HAP-1 (cell line): ENCODE measurements around the gene NDUFAF7.
"Not testable (repeated sequence)": the region's sequence is repeated elsewhere in the genome, so short reads cannot be mapped to it uniquely, and the experiment has no call there.

Source experiments
- DNase-seq, 2 experiments: peaks; one replicate each; pipeline ENCODE4 v3.0.0-alpha.2; 2016 to 2020; ENCODE audit warnings: low spot score in 2 of 2
- H3K27me3 ChIP-seq: fragments of 250-450 bp; sonication (Bioruptor Pico); 2 replicates; pipeline ENCODE4 v1.5.1; 2020; ENCODE audit warnings: low read depth, mild to moderate bottlenecking, moderate library complexity
- H3K36me3 ChIP-seq: fragments of 250-450 bp; sonication (Bioruptor Pico); replicated peaks from 2 replicates; pipeline ENCODE4 v1.5.1; 2020; ENCODE audit warnings: mild to moderate bottlenecking
- H3K4me1 ChIP-seq: fragments of 250-450 bp; sonication (Bioruptor Pico); 2 replicates; pipeline ENCODE4 v1.5.1; 2020; ENCODE audit warnings: mild to moderate bottlenecking
- H3K4me3 ChIP-seq: fragments of 250-450 bp; sonication (Bioruptor Pico); 2 replicates; pipeline ENCODE4 v1.5.1; 2020; ENCODE audit warnings: mild to moderate bottlenecking, moderate library complexity
- H3K9me3 ChIP-seq: fragments of 250-450 bp; sonication (Bioruptor Pico); 2 replicates; pipeline ENCODE4 v1.5.1; 2020; ENCODE audit warnings: mild to moderate bottlenecking, moderate library complexity
- in situ Hi-C: fragments of 300-500 bp; cut with MboI; formaldehyde crosslinking; loops from 3 replicates; pipeline ENCODE4 v1.14.3; 2020; ENCODE audit warnings: low sequenced_read_pairs, inconsistent platforms, mixed read lengths

NDUFAF7 gene

DNA sequence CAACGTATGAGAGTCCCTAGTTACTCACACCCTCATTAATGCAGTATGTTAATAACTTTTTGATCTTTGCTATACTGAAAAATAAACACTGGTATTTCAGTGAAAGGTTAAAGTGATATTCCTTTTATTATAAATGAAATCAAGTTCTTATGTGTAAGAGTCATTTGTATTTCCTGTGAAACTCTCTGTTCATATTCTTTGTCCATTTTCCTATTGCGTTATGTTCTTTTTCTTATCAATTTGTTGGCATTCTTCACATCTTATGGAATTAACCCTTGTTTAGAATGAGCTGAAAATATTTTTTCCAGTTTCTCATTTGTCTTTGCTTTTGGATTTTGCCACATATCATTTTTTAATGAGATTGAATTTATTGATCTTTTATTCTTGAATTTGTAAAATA lies 44.8 kb downstream of the NDUFAF7 start:
- Histone ChIP-seq H3K27me3 (no peaks in the 10 kb centered on the region), H3K9me3 (no peaks in the 10 kb centered on the region), H3K36me3 (peaks cover 30% of the 10 kb centered on the region), H3K4me1 (peaks cover 8% of the 10 kb centered on the region), H3K4me3 (no peak overlapping the region)
- DNase-seq = no peak
- in situ Hi-C loops = no loop called here

DNA sequence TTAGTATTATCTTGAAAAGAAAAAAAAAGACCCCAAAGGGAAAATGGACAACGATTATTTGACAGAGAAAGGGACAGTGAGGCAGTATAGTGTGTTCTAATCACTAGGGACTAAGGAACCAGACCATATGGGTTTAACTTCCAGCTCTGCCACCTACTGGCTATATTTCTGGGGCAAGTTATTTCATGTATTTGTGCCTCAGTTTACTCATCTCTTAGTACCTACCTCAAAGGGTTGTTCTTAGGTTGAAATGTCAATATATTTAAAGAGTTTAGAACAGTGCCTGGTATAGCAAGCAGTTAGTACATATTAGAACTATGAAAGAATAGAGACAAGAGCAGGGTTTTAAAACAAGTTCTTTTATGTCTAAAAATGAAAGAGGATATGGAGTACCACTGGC lies 50.5 kb downstream of the NDUFAF7 start:
- H3K4me1 ChIP-seq = no peaks in the 10 kb centered on the region
- DNase-seq = no peak
- H3K36me3 ChIP-seq = peaks cover 38% of the 10 kb centered on the region
- no peak overlapping the region for H3K4me3 ChIP-seq
- in situ Hi-C loops = no loop called here
- no peaks in the 10 kb centered on the region for H3K9me3 ChIP-seq
- H3K27me3 ChIP-seq = no peaks in the 10 kb centered on the region

DNA sequence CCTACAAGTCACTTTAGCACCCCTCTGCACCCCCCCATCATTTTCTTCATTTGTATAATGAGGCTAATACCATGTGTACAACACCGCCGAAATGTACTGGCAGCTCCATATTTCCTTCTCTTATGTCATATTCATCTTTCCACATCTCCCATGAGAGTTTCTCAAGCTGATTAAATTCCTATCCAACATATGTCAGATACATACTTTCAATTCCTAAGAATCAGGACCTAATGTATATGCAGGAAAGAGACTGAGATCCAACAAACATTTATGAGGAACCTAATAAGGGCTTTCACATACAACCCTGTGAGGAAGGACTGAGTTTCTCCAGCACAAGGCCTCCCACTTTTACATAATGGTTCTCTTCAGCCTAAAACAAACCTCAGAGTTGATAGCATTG lies 51.3 kb downstream of the NDUFAF7 start:
- Histone ChIP-seq H3K36me3 (peaks cover 40% of the 10 kb centered on the region), H3K9me3 (no peaks in the 10 kb centered on the region), H3K4me3 (no peak overlapping the region), H3K27me3 (no peaks in the 10 kb centered on the region), H3K4me1 (no peaks in the 10 kb centered on the region)
- DNase-seq = no peak
- in situ Hi-C loops = no loop called here

DNA sequence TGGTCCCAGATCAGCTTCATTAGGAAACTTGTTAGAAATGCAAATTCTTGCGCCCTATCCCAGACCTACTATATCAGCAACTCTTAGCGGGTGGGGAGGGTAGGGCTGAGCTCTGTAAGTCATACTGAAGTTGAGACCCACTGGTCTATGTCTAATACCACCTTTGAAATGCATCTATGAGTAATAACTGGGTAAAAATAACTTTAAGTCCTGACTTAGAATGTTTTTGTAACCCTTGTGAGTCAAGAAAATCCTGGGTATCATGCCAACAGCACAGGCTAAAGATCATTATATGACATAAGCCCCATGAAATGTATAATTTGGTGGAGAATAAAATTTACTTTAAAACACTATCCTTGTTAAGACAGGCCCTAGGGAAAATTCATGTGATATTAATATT lies 51.7 kb downstream of the NDUFAF7 start:
- H3K9me3 ChIP-seq = no peaks in the 10 kb centered on the region
- H3K36me3 ChIP-seq = peaks cover 45% of the 10 kb centered on the region
- in situ Hi-C loops = no loop called here
- H3K27me3 ChIP-seq = no peaks in the 10 kb centered on the region
- H3K4me3 ChIP-seq = no peak overlapping the region
- no peak for DNase-seq
- no peaks in the 10 kb centered on the region for H3K4me1 ChIP-seq

DNA sequence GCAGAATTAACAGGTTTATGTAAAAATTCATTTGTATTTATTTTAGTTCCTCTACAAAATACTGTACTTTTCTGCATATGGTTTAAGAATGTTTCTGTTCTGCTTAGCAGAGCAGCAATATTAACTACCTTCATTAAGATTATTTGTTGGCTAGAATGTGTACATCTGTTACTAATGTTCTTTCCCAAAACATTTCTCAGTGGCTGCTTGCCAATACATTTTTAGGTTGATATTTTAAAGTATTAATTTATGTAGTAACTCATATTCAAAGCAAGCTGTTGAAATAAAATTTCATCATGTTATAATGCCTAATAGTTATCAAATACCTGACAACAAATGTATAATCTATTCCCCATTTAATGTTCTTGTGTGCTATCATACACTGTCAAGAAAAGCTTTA lies 52.9 kb downstream of the NDUFAF7 start:
- DNase-seq = no peak
- Histone ChIP-seq H3K27me3 (no peaks in the 10 kb centered on the region), H3K4me1 (no peaks in the 10 kb centered on the region), H3K9me3 (no peaks in the 10 kb centered on the region), H3K36me3 (peaks cover 43% of the 10 kb centered on the region), H3K4me3 (no peak overlapping the region)
- in situ Hi-C loops = no loop called here

DNA sequence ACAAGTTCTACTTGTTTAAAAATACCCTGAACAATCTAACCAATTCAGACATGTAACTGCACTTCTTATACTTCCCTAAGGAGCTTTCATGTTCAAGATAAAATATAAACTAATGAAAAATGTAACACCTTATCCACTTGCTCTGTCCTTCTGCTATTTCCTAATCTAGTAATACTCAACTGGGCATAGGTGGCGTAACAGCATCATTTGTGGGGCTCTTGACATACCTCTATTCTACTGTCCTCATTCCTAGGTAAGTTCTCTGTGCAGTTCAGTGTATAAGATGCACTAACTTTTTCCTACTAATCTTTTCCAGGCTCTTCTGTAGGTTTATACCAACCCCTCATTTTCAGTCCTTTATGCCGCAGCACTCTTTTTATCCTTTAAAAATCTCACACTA lies 56.5 kb downstream of the NDUFAF7 start:
- Histone ChIP-seq H3K4me1 (no peaks in the 10 kb centered on the region), H3K4me3 (no peak overlapping the region), H3K36me3 (peaks cover 25% of the 10 kb centered on the region), H3K9me3 (no peaks in the 10 kb centered on the region), H3K27me3 (no peaks in the 10 kb centered on the region)
- no peak for DNase-seq
- in situ Hi-C loops = no loop called here

DNA sequence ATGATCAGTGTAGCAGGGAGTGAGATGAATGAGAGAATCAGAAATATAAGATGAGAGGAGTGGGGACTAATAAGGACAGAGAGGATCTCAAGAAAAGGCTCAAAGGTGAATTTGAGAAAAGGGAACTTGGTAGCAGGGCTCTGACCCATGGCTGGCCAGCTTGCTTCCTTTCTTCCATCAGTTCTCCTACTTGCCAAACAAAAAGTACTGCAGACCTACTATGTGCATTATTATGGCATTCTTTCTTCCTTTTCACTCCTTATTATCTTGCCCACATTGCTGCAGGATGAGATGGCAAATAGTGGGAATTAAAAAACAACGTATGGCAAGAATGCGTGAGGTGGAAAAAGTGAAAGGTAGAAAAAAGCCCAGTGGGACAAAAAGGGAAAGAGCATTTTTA lies 60.2 kb downstream of the NDUFAF7 start:
- no peaks in the 10 kb centered on the region for H3K4me1 ChIP-seq

DNA sequence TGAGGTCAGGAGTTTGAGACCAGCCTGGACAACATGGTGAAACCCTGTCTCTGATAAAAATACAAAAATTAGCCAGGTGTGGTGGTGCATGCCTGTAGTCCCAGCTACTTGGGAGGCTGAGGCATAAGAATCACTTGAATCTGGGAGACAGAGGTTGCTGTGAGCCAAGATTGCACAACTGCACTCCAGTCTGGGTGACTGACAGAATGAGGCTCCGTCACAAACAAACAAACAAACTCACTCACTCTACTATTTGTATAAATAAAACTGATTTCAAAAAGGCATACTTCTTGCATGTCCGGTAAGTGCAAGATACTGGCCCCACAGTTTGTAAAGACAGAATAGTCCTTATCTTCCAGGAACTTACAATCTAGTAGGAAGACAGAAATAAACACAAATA lies 63.4 kb downstream of the NDUFAF7 start:
- H3K27me3 ChIP-seq, H3K4me1 ChIP-seq, DNase-seq, H3K4me3 ChIP-seq, H3K9me3 ChIP-seq, in situ Hi-C loops, H3K36me3 ChIP-seq: not testable (repeated sequence)

More for the DNA sequence above, 60.2 kb downstream of the NDUFAF7 start:
- H3K4me3 ChIP-seq = no peak overlapping the region
- DNase-seq = no peak
- in situ Hi-C loops = no loop called here
- no peaks in the 10 kb centered on the region for H3K9me3 ChIP-seq
- peaks cover 19% of the 10 kb centered on the region for H3K36me3 ChIP-seq
- H3K27me3 ChIP-seq = no peaks in the 10 kb centered on the region

DNA sequence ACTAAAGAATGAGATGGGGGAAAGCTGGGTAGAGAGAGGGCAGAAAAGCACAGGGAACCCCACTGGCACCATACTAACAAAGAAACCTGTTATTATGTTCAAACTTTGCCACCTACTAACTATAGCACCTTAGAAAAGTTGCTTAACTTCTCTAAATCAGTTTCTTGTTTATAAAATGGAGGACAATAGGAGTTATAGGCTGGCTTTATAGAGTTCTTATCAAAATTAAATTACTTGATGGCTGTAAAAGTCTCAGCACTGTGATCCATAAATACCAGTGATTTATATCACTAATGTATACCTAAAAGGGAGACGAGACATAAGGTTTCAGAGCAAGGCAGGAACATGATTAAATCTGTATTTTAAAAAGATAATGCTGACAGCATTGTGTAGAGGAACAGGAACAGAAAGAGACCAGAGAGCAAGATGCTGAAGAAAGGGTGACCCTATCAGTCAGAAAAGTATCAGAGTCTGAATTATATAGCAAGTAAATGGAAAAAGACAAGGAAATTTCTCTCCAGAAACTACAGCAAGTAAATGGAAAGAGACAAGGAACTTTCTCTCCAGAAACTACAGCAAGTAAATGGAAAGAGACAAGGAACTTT lies 64.1 kb downstream of the NDUFAF7 start:
- Histone ChIP-seq H3K27me3 (no peaks in the 10 kb centered on the region), H3K9me3 (no peaks in the 10 kb centered on the region), H3K36me3 (peaks cover 9% of the 10 kb centered on the region), H3K4me1 (no peaks in the 10 kb centered on the region), H3K4me3 (no peak overlapping the region)
- no peak for DNase-seq
- in situ Hi-C loops = no loop called here

DNA sequence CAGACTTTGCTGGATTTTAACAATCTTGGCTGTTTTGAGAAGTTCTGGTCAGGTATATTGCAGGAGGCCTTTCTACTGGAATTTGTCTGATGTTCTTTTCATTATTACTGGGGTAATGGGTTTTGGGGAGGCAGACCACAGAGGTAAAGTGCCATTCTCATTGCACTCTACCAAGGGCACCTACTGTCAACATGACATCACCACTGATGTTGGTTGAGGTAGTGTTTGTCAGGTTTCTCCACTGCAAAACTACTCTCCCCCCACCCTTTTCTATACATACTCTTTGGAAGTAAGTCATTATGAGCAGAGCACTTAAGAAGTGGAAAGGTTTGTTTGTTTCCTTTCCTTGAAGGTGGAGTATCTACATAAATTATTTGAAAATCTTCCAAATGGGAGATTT lies 66.2 kb downstream of the NDUFAF7 start:
- Histone ChIP-seq H3K4me1 (no peaks in the 10 kb centered on the region), H3K36me3 (no peaks in the 10 kb centered on the region; the same call in 1 of the 2 replicates)
- in situ Hi-C loops = no loop called here

More for the DNA sequence above, 66.2 kb downstream of the NDUFAF7 start:
- Histone ChIP-seq H3K4me3 (no peak overlapping the region), H3K9me3 (no peaks in the 10 kb centered on the region), H3K27me3 (no peaks in the 10 kb centered on the region)
- no peak for DNase-seq
